HepG2 (cell line): ENCODE results near the gene ABCC8. TPM values are rescaled to one million over a fixed set of nuclear protein-coding genes. Genes with fewer than 3 reads are reported as not detected.
"Not testable (repeated sequence)": the region's sequence is repeated elsewhere in the genome, so short reads cannot be mapped to it uniquely, and the experiment has no call there.

Source experiments
- ATAC-seq: fragments of 200-7000 bp; cut with Tn5 transposase; 3 replicates; pipeline ENCODE4 v1.9.1; 2020; ENCODE audit warnings: mild to moderate bottlenecking, moderate library complexity
- BruUV-seq: library from RNA; stranded (reverse); fragments of 400-500 nt; replicated peaks from 2 replicates; lab custom pipeline; 2021; lab: Mats Ljungman, UMichigan
- CTCF ChIA-PET: fragments of 300-600 bp; formaldehyde crosslinking; extraction: SDS; loops from one replicate; lab custom pipeline; 2021; ENCODE audit warnings: low total read pairs, inconsistent platforms, low intra/inter-chr PET ratio; lab: Yijun Ruan, JAX
- POLR2A ChIA-PET: fragments of 350-600 bp; sonication (Branson Sonifier 250); formaldehyde crosslinking; loops from one replicate; lab custom pipeline; 2020; ENCODE audit warnings: antibody characterized with exemption, inconsistent platforms; lab: Yijun Ruan, JAX
- DNase-seq: peaks from one replicate; pipeline ENCODE4 v3.0.0-alpha.2; 2015; ENCODE audit warnings: low spot score
- FAIRE-seq: peaks from 3 replicates; lab custom pipeline; 2011; peaks lifted over from hg19 to GRCh38; lab: Jason Lieb, UNC
- H2AFZ ChIP-seq: one replicate; pipeline ENCODE4 v1.6.1; 2011; ENCODE audit warnings: low read length, inconsistent platforms
- H3K27ac ChIP-seq: fragments of 300-600 bp; 3 replicates; pipeline ENCODE4 v1.8.0; 2011; ENCODE audit warnings: mixed run types, mild to moderate bottlenecking, mixed read lengths, low read length, inconsistent platforms; ENCODE audit not compliant: insufficient read depth; ENCODE audit errors: extremely low read length
- H3K27me3 ChIP-seq, 2 experiments: fragments of 200-600 bp in 1 of 2; 2 replicates in 1 of 2; 3 replicates in 1 of 2; pipeline versions ENCODE4 v1.6.0 to v1.8.0; 2011; ENCODE audit warnings: low read length in 2 of 2, mild to moderate bottlenecking in 2 of 2, moderate library complexity in 2 of 2, inconsistent platforms in 1 of 2; ENCODE audit not compliant: insufficient read depth in 2 of 2, control insufficient read depth in 1 of 2
- H3K36me3 ChIP-seq, 2 experiments: fragments of 200-600 bp in 1 of 2; replicated peaks in 1 of 2; 2 replicates in 1 of 2; 3 replicates in 1 of 2; pipeline versions ENCODE4 v1.5.1 to v1.8.0; 2011; ENCODE audit warnings: low read length in 2 of 2, inconsistent platforms in 1 of 2; ENCODE audit not compliant: insufficient read depth in 2 of 2, control insufficient read depth in 1 of 2
- H3K4me1 ChIP-seq: 2 replicates; pipeline ENCODE4 v1.5.1; 2012; ENCODE audit warnings: low read length, inconsistent platforms; ENCODE audit not compliant: insufficient read depth
- H3K4me2 ChIP-seq: 2 replicates; pipeline ENCODE4 v1.6.0; 2011; ENCODE audit warnings: low read depth, low read length, inconsistent platforms
- H3K4me3 ChIP-seq, 3 experiments: fragments of 200-600 bp in 1 of 3; sonication (generic), shearing (Covaris generic) in 1 of 3; replicated peaks in 1 of 3; 2 replicates each; pipeline ENCODE4 v1.5.1; 2011 to 2016; ENCODE audit warnings: low read length in 3 of 3, inconsistent platforms in 2 of 3, low read depth in 2 of 3, mild to moderate bottlenecking in 2 of 3, control low read depth in 1 of 3, mixed read lengths in 1 of 3; ENCODE audit not compliant: insufficient read depth in 1 of 3
- H3K79me2 ChIP-seq: one replicate; pipeline ENCODE4 v1.6.1; 2011; ENCODE audit warnings: low read length, inconsistent platforms; ENCODE audit not compliant: insufficient read depth
- H3K9ac ChIP-seq: 2 replicates; pipeline ENCODE4 v1.6.0; 2011; ENCODE audit warnings: mild to moderate bottlenecking, low read depth, low read length, inconsistent platforms; ENCODE audit not compliant: insufficient read depth
- H3K9me3 ChIP-seq: 2 replicates; pipeline ENCODE4 v1.5.1; 2012; ENCODE audit warnings: mild to moderate bottlenecking, low read length
- H4K20me1 ChIP-seq: 2 replicates; pipeline ENCODE4 v1.6.0; 2011; ENCODE audit warnings: inconsistent platforms, mild to moderate bottlenecking, low read length, moderate library complexity; ENCODE audit not compliant: insufficient read depth
- EEA1 ChIP-seq: sonication (generic); formaldehyde crosslinking; IDR thresholded peaks from 2 replicates; pipeline ENCODE4 v1.5.1; 2020; ENCODE audit warnings: mild to moderate bottlenecking, missing genetic modification reagents, borderline replicate concordance
- ETV5 ChIP-seq: IDR thresholded peaks from 2 replicates; pipeline ENCODE4 v1.6.1; 2018; ENCODE audit warnings: missing biosample characterization, missing genetic modification reagents, inconsistent platforms, borderline replicate concordance
- JDP2 ChIP-seq: sonication (generic); formaldehyde crosslinking; IDR thresholded peaks from 2 replicates; pipeline ENCODE4 v1.8.1; 2022; ENCODE audit warnings: missing genetic modification reagents, borderline replicate concordance
- PAWR ChIP-seq: sonication (generic); formaldehyde crosslinking; IDR thresholded peaks from 2 replicates; pipeline ENCODE4 v1.4.0; 2020; ENCODE audit warnings: missing genetic modification reagents, mild to moderate bottlenecking, borderline replicate concordance
- REPIN1 ChIP-seq: sonication (generic); formaldehyde crosslinking; IDR thresholded peaks from 2 replicates; pipeline ENCODE4 v1.8.0; 2022; ENCODE audit warnings: missing genetic modification reagents, low read depth, mild to moderate bottlenecking, borderline replicate concordance
- SMAD9 ChIP-seq: sonication (generic); formaldehyde crosslinking; IDR thresholded peaks from 2 replicates; pipeline ENCODE4 v1.5.1; 2020; ENCODE audit warnings: mild to moderate bottlenecking, missing genetic modification reagents
- ZNF747 ChIP-seq: sonication (generic); formaldehyde crosslinking; IDR thresholded peaks from 2 replicates; pipeline ENCODE4 v1.8.1; 2023; ENCODE audit warnings: missing genetic modification reagents, mild to moderate bottlenecking, borderline replicate concordance
- ZNF781 ChIP-seq: sonication (generic); formaldehyde crosslinking; IDR thresholded peaks from 2 replicates; pipeline ENCODE4 v1.5.1; 2020; ENCODE audit warnings: borderline replicate concordance, mild to moderate bottlenecking, missing genetic modification reagents; ENCODE audit errors: not compliant biosample characterization
- WGBS: methylation state at CpG from one replicate; pipeline ENCODE4 v1.1.6; 2017; ENCODE audit warnings: low lambda C conversion rate; 5-methylcytosine and 5-hydroxymethylcytosine counted together
- in situ Hi-C: cut with HindIII; loops from 2 replicates; pipeline ENCODE4 v1.10.0; 2017; ENCODE audit warnings: low pct_unique_long_range_greater_than_20kb; ENCODE audit not compliant: extremely low pct_ligation_motif_present
- intact Hi-C: fragments of 100-400 bp; cut with micrococcal nuclease; formaldehyde crosslinking; loops from one replicate; pipeline ENCODE4 v1.10.0; 2022; ENCODE audit not compliant: unreplicated experiment
- polyA plus RNA-seq, 8 experiments: library from polyadenylated mRNA; depleted of rRNA in 3 of 8; stranded (reverse) in 7 of 8; unstranded in 1 of 8; fragments of >200 nt; fragmentation: Illumina TruSeq in 4 of 8; extraction: Trizol in 4 of 8; gene quantifications; 2 replicates each; pipeline versions ENCODE4 v1.2.1 to v1.2.3, GENCODE V29; 2011 to 2016; ENCODE audit warnings: low read depth in 4 of 8, missing spikeins in 1 of 8, mixed read lengths in 1 of 8; ENCODE audit not compliant: insufficient read depth in 1 of 8
- total RNA-seq, 5 experiments: library from RNA; depleted of rRNA; stranded (reverse); fragments of >200 nt; fragmentation: Illumina TruSeq; extraction: Trizol; gene quantifications; 2 replicates each; pipeline ENCODE4 v1.2.3, GENCODE V29; 2016; ENCODE audit warnings: low read depth in 1 of 5
- TF ChIP-seq, protein P1 (sequence below): sonication (generic); formaldehyde crosslinking; IDR thresholded peaks from 2 replicates; pipeline ENCODE4 v1.8.1; 2023; ENCODE audit warnings: mild to moderate bottlenecking, moderate library complexity, missing genetic modification reagents

ABCC8 gene
- total and polyA plus RNA-seq, 2 of the 13 experiments (the other 11 are each of a cell fraction or from before 2014, with no cell fraction given): not detected

- TF ChIP-seq REPIN1 (no peak), ZNF747 (CRISPR knock-in tag) (no peak), ZNF781 (no peak), JDP2 (CRISPR knock-in tag) (no peak), ETV5 (no peak), SMAD9 (CRISPR knock-in tag) (no peak)
- TF ChIP-seq, protein P1, sequence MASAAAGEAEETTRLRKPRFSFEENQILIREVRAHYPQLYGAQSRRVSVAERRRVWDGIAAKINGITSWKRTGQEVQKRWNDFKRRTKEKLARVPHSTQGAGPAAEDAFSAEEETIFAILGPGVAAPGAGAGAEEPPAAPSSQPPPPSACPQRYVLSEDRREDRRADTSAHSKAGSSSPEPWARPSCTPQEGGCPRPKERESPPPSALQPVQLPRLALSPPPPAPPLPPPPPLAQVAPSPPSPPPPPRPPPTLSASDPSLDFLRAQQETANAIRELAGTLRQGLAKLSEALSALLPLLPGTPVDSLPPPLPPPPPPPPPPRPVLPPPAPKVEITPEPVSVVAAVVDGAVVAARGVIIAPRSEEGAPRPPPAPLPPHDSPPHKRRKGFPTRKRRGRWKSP: no peak
These were observed 47.7 kb downstream of the ABCC8 start (continued) for GRCh38 chr11:17428925-17429324.

DNA sequence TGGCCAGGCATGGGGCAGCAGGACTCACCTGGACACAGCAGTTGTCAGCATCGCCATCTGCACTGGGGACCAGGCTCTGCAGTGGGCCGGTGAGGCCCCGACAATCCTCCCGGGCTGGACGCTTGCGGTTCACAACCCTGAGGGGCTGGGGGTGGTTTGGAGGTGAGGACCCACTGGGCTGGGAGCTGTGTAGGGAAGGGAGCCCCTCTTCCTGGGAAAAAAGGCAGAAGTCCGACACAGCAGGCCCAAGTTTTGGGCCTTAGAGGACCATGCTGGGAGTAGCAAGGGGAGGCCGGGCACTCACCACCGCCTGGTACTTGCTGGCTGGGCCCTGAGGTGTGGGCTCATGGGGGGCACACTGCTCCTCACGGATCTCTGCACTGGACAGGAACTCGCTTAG lies 48.4 kb downstream of the ABCC8 start:
- Histone ChIP-seq H3K4me2 (no peak overlapping the region), H3K9me3 (no peaks in the 10 kb centered on the region), H3K27ac (no peak overlapping the region), H3K36me3 (no peaks in the 10 kb centered on the region), H4K20me1 (no peaks in the 10 kb centered on the region), H3K4me3 (no peak overlapping the region), H2AFZ (no peak overlapping the region), H3K79me2 (no peaks in the 10 kb centered on the region), H3K27me3 (peaks cover 6 to 18% of the 10 kb centered on the region in 2 experiments; a peak in 4 of 5 replicates), H3K4me1 (peaks cover 9% of the 10 kb centered on the region), H3K9ac (no peak overlapping the region)
- no peak for ATAC-seq
- intact Hi-C loops (no loop called here), in situ Hi-C loops (no loop called here)
- DNase-seq: no peak
- 47% methylated on average over 3 of the region's 11 CpGs for WGBS
- POLR2A ChIA-PET: no interaction called here
- no TSS peak for BruUV-seq
- no peak for FAIRE-seq
- TF ChIP-seq EEA1 (CRISPR knock-in tag): no peak
- TF ChIP-seq PAWR (CRISPR knock-in tag): no peak
- CTCF ChIA-PET: no interaction called here

- DNase-seq, POLR2A ChIA-PET, H3K9ac ChIP-seq, H3K27ac ChIP-seq, H2AFZ ChIP-seq, H3K27me3 ChIP-seq, H4K20me1 ChIP-seq, BruUV-seq, CTCF ChIA-PET, H3K9me3 ChIP-seq, ATAC-seq, H3K4me2 ChIP-seq, H3K79me2 ChIP-seq, H3K36me3 ChIP-seq, in situ Hi-C loops, intact Hi-C loops, FAIRE-seq, H3K4me3 ChIP-seq: not testable (repeated sequence)
- WGBS: 37% methylated on average over 5 of the region's 5 CpGs
- peaks cover 10% of the 10 kb centered on the region for H3K4me1 ChIP-seq
These were observed 50.4 kb downstream of the ABCC8 start for GRCh38 chr11:17426233-17426632.
